Embryonic facial prominence (tissue), 1 donor: Measurements from ENCODE around the gene SPDYE9.
"Not testable (repeated sequence)": the region's sequence is repeated elsewhere in the genome, so short reads cannot be mapped to it uniquely, and the experiment has no call there.

ENCODE experiments used
- DNase-seq: peaks from one replicate; pipeline ENCODE4 v3.0.0-alpha.2; 2016; ENCODE audit errors: extremely low spot score

Gene SPDYE9

GRCh38 chr7:73085938-73086337, at the start of gene SPDYE9:
Gene SPDYE9, minus strand, starts transcription at chr7:73086038. Its CDS starts 1,800 bp downstream, at chr7:73084238.
- not testable (repeated sequence) for DNase-seq

GRCh38 chr7:73134866-73135265, 49.0 kb upstream of the SPDYE9 start:
- DNase-seq = not testable (repeated sequence)

GRCh38 chr7:73132651-73133217, 46.9 kb upstream of the SPDYE9 start:
- not testable (repeated sequence) for DNase-seq

GRCh38 chr7:73130612-73131011, 44.8 kb upstream of the SPDYE9 start:
- DNase-seq = not testable (repeated sequence)

- DNase-seq = not testable (repeated sequence)
These were observed 38.3 kb upstream of the SPDYE9 start for GRCh38 chr7:73124126-73124525.

GRCh38 chr7:73122778-73123447, 37.1 kb upstream of the SPDYE9 start:
- DNase-seq = not testable (repeated sequence)

- DNase-seq = not testable (repeated sequence)
These were observed 32.3 kb upstream of the SPDYE9 start for GRCh38 chr7:73118155-73118554.

GRCh38 chr7:73057811-73058210, 28.0 kb downstream of the SPDYE9 start, which contains the start of gene SPDYE11:
Gene SPDYE11, minus strand, starts transcription at chr7:73057911. Its CDS starts 1,800 bp downstream, at chr7:73056111.
- DNase-seq = not testable (repeated sequence)

GRCh38 chr7:73029666-73030065, 56.2 kb downstream of the SPDYE9 start, which contains the start of gene SPDYE8:
Gene SPDYE8, minus strand, starts transcription at chr7:73029766. Its CDS starts 1,800 bp downstream, at chr7:73027966.
- not testable (repeated sequence) for DNase-seq
